GM19324 (cell line): ENCODE results near the gene SURF4.
A peak's percentile ranks its signal among the peaks of the same experiment; 100 is the strongest.

Source experiments
- ATAC-seq: cut with Tn5 transposase; IDR thresholded peaks from one replicate; pipeline ENCODE4 v1.9.1; 2021; ENCODE audit warnings: mild to moderate bottlenecking, moderate library complexity; ENCODE audit not compliant: unreplicated experiment, low FRiP score

The SURF4 gene

GRCh38 chr9:133354766-133355165 is 21.1 kb downstream of the SURF4 start:
- ATAC-seq, result no peak

- no peak for ATAC-seq
Observed at GRCh38 chr9:133353548-133353947, 22.3 kb downstream of the SURF4 start.

GRCh38 chr9:133352635-133353340 is 23.1 kb downstream of the SURF4 start:
- ATAC-seq, result no peak

- ATAC-seq, result no peak
Observed at GRCh38 chr9:133351908-133352634, 23.8 kb downstream of the SURF4 start.

- no peak for ATAC-seq
Observed at GRCh38 chr9:133351526-133351907, 24.3 kb downstream of the SURF4 start.

- no peak for ATAC-seq
Observed at GRCh38 chr9:133349965-133350616, 25.8 kb downstream of the SURF4 start.

GRCh38 chr9:133348718-133349573 is 26.9 kb downstream of the SURF4 start:
- ATAC-seq, result no peak

- peak; percentile 82 for ATAC-seq
Observed at GRCh38 chr9:133347985-133348717, 27.7 kb downstream of the SURF4 start, which contains the start of the genes MED22 and RPL7A. MED22 (minus strand) TSS chr9:133348131; CDS start chr9:133346662, 1,469 bp downstream. RPL7A (plus strand) TSS chr9:133348218; CDS start chr9:133348244, 26 bp downstream.

- peak; percentile 12 for ATAC-seq
Observed at GRCh38 chr9:133347515-133347984, 28.3 kb downstream of the SURF4 start.

GRCh38 chr9:133346021-133346785 is 29.7 kb downstream of the SURF4 start:
- no peak for ATAC-seq

GRCh38 chr9:133345596-133345995 is 30.3 kb downstream of the SURF4 start:
- ATAC-seq, result no peak

- no peak for ATAC-seq
Observed at GRCh38 chr9:133344979-133345378, 30.9 kb downstream of the SURF4 start.

GRCh38 chr9:133344071-133344470 is 31.8 kb downstream of the SURF4 start:
- no peak for ATAC-seq

- no peak for ATAC-seq
Observed at GRCh38 chr9:133342570-133342969, 33.3 kb downstream of the SURF4 start.

GRCh38 chr9:133342069-133342406 is 33.8 kb downstream of the SURF4 start:
- ATAC-seq, result no peak

- no peak for ATAC-seq
Observed at GRCh38 chr9:133341369-133342068, 34.3 kb downstream of the SURF4 start.

GRCh38 chr9:133340916-133341315 is 34.9 kb downstream of the SURF4 start:
- ATAC-seq, result no peak

- ATAC-seq, result no peak
Observed at GRCh38 chr9:133340256-133340655, 35.6 kb downstream of the SURF4 start.
